ENCODE data around the gene CELSR1.

The CELSR1 gene, protein sequence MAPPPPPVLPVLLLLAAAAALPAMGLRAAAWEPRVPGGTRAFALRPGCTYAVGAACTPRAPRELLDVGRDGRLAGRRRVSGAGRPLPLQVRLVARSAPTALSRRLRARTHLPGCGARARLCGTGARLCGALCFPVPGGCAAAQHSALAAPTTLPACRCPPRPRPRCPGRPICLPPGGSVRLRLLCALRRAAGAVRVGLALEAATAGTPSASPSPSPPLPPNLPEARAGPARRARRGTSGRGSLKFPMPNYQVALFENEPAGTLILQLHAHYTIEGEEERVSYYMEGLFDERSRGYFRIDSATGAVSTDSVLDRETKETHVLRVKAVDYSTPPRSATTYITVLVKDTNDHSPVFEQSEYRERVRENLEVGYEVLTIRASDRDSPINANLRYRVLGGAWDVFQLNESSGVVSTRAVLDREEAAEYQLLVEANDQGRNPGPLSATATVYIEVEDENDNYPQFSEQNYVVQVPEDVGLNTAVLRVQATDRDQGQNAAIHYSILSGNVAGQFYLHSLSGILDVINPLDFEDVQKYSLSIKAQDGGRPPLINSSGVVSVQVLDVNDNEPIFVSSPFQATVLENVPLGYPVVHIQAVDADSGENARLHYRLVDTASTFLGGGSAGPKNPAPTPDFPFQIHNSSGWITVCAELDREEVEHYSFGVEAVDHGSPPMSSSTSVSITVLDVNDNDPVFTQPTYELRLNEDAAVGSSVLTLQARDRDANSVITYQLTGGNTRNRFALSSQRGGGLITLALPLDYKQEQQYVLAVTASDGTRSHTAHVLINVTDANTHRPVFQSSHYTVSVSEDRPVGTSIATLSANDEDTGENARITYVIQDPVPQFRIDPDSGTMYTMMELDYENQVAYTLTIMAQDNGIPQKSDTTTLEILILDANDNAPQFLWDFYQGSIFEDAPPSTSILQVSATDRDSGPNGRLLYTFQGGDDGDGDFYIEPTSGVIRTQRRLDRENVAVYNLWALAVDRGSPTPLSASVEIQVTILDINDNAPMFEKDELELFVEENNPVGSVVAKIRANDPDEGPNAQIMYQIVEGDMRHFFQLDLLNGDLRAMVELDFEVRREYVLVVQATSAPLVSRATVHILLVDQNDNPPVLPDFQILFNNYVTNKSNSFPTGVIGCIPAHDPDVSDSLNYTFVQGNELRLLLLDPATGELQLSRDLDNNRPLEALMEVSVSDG (N-terminal part only)
- total RNA-seq, result 2.6 to 2.7 reads per million in 2 donors

DNA sequence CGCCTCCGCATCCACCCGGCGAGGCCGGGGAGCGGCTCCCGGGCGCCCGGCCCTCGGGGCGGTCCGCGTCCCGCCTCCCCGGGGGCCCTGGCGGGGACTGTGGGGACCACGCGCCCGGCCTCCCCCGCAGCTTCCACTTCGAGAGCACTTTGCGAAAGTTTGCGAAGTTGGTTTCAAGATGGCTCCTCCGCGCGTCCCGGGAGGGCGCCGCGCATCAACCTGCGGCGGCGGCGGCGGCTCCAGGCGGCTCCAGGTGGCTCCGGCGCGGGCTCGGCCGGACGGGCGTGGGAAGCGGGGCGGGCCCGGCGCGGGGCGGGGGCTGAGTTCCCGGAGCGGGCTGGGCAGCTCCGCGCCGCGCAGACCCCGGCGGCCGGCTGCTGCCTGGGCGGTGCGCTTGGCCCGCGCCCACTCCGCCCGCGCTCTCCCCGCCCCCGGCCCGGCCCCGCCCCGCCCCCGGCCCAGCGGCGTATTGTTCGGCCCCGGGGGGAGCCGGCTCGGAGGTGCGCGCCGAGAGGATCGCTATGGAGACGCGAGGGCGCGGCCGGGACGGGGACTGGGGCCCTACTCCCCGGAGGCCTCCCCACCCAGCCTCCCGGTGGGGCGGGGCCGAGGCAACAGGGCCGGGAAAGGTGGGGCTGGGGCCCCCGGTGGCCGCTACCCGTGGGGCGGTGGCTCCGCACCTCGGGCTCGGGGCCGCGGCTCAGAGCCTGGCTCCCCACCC is at the start of gene CELSR1:
Gene CELSR1 (minus strand): TSS at position 396 of the 721 bp plus-strand sequence. CDS start 450 bp downstream, outside the sequence.
- no peak for DNase-seq

DNA sequence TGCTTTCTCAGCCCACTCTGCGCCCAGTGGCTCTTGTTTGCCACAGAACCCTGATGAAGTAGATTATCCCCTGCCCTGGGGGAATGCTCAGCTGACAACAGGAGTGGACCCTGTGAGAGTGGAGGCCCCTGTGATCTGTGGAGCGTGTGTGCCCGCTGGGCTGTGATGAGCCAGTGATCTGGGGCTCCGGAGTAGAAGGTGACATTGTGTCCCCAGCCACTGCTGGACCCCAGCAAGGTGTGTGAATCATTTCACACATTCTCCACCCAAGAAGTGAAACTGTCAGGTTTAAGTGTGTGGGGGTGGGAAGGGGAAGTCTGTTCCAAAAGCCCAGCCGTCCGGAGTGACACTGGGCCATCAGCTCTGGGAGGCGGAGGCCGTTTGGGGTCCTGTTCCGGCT is 49.6 kb upstream of the CELSR1 start:
- DNase-seq, result no peak

DNA sequence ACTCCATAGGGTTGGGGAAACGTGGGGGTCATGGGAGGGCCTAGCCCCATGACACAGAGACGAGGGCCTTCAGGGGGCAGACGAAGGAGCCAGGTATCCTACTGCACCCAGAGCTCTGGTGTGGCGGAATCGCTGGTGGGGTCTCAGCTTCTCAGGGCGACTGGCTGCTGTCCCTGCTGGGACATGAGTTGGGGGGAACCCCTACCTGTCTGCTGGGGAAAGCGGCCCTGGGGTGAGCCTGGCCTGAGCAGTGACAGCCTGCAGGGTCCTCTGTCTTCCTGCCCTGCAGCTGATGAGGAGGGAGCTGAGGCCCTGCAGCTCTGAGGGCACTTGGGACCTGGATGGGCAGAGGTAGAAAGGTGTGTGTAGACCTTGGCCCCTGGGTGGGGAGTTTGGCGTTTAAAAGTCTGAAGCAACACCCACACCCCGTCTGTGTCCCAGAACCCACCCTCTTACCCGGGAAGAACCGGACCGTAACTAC is 49.2 kb upstream of the CELSR1 start:
- no peak for DNase-seq

DNA sequence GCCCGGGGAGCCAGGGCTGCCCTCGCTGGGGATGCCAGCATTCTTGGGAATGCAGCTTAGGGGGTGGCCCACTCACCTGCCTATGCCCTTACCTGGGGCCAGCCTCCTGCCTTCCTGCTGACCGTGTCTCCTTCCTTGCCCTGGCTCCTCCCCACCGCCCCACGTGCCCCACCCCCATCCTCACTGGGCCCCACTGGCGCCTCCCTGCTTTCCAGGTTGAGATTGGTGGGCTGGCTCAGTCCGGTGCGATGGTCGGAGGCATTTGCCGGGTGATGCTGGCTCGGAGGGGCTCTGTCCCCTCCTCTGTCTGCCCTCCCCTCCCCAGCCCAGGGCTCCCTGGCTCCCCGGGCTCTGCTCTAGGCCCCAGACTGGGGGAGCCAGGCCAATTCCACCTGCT is 48.7 kb upstream of the CELSR1 start:
- no peak for DNase-seq

DNA sequence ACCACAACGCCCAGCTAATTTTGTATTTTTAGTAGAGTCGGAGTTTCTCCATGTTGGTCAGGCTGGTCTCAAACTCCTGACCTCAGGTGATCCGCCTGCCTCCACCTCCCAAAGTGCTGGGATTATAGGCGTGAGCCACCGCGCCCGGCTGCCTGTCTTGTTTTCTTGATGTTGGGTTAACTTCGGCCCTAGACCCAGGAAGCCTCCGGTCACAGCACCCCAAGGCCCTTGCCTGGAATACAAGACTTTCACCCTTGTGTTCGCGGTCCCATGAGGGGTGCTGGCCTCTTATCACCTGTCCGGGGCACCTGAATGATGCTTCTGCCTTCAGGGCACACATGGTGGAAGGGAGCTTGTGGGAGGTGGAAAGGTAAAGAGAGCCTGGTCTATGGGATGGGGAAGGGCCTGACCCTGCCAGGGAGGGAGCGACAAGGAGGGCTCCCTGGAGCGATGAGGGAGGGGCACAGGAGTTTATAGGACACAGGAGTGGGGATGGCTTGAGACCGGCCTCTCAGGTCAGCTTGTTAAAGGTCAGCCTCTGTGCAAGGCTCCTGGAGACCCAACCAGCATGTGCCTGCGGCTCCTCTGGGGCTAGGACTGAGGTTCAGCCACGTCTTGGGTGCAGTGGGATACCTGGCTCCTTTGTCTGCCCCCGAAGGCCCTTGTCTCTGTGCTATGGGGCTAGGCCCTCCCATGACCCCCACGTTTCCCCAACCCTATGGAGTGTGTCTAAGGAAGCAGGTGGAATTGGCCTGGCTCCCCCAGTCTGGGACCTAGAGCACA is 48.1 kb upstream of the CELSR1 start:
- DNase-seq, result no peak

DNA sequence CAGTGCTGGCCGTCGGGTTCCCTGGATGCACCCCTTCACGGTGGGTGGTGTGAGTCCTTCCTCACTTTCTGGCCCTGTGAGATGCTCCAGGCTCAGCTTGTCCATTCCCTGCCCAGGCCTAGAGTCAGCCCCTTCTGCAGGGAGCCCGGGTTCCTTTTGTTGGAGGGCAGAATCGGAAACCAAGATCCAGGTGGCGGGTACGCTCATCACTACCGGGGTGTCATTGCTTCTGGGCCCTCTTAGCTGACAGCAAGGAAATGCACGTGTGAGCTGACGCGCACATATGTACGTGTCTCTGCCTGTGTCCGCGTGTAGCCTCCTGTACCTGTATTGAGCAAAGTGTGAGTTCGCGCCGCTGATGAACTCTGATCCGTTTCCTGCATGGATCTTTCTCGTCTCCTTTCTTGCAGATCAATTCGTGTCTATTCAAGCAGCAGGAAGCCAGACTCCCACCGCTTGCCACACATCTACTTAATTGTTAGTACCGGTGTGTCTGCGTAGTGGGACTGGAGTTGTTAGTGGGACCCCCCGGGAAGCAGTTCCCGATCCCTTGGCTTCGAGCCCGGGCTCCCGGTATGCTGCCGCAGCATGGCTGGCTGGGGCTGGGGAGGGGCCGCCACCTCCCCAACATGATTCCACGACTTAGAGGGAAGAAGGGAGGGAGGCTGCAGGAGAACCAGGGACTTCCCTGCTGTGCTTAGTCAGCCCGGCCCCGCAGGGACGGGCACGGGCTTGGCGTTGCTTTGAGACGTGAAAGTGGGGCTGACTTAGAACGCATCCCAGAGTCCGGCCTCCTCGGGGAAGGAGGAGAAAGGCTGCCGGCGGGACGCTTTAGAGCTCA is 46.9 kb upstream of the CELSR1 start:
- DNase-seq, result no peak

DNA sequence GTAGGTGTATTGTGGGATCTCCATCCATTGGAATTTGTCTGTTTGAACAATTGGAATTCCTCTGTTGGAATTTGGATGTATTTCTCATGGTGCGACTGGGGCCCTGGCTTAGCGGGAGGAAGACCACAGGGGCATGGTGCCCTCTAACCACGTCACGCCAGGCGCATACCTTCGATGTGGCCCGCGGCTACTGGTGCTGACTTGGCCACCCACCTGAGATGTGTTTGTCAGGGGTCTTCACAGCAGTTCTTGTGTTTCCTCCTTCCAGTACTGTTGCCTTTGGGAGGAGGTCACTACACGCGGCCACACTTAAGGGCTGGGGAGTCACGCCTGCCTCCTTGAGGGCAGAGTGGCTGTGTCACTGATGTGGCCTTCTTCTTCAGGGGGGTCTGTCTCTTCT is 46.2 kb upstream of the CELSR1 start:
- no peak for DNase-seq

DNA sequence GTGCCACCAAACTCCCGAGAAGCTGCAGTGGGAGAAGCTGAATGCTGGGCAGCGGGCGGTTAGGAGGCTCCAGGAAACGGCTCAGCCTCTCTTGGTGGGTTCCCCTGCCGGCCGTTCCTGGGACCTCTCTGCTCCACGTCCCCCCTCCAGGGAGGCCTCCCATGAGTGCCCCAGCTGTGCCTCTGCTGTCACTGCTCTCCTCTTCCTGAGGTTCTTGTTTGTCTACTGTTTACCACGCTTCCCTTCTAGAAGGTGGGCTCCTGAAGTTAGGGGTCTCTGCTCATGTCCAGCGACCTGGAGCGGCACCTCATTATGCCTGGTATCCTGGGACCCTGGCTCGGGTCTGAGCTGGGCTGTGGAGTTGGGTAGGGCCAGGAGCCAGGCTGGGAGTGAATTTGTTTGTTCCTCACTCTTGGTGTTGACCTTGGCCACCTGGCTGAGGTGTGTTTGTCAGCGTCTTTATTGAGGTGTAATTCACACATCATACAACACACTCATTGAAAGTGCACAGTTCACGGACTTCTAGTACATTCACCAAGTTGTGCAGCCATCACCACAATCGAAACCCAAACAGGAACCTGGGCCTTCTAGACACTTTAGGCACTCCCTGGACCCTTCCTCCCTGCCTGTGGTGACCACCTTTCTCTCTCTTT is 45.0 kb upstream of the CELSR1 start:
- no peak for DNase-seq

DNA sequence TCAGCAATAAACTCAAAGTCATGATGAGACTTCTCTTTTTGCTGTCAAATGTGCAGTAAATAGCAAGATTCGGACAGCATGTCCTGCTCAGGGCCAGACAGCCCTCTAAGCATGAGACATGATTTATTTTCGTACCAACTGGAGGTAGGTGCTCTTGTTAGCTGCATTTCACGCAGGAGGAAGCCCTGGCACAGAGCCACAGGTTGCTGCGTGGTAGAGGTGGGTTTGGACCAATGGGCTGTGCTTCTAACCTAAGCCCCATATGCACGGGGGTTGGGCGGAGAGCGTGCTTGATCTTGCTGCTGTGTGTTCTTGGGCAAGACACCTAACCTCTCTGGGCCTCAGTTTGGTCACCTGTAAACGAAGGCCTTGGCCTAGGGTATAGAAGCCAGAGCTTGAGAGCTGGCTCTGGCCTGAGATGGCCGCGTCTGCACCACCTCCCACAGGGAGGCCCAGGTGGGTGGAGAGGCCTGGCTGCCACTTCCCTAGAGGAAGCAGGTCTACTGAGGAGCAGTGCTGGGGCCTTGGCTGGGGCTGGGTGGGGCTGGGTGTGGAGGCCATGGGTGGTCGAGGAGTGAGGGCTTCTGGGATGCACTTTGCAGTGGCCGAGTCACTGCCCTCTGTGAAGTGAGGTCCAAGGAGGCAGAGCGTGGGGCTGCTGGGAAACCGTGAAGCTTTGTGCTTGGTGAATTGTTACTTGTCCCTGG is 44.3 kb upstream of the CELSR1 start:
- DNase-seq, result no peak

DNA sequence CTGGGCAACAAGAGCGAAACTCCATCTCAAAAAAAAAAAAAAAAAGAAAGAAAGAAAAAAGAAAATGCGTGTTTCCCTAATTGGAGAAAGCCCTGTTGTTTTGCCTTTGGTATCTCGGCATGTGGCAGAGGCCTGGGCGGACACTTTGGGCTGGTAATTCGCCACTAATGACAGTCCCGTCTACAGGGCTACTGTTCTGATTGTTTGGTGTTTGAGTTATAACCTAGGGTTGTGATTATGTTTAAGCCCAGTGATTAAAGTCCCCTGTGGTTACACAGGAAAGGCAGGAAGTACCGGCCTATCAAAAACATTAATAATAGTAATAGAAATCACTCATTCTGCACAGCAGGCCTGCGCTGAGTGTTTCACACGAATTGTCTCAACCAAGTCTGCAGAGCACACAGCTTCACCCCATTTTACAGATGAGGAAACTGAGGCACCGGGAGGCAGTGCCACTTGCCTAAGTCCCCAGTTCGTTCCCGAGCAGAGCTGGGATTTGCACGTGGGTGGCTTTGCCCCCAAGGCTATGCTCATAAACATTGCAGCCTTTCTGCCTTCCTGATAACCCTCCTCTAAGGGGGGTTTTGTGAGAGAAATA is 43.6 kb upstream of the CELSR1 start:
- DNase-seq, result no peak

DNA sequence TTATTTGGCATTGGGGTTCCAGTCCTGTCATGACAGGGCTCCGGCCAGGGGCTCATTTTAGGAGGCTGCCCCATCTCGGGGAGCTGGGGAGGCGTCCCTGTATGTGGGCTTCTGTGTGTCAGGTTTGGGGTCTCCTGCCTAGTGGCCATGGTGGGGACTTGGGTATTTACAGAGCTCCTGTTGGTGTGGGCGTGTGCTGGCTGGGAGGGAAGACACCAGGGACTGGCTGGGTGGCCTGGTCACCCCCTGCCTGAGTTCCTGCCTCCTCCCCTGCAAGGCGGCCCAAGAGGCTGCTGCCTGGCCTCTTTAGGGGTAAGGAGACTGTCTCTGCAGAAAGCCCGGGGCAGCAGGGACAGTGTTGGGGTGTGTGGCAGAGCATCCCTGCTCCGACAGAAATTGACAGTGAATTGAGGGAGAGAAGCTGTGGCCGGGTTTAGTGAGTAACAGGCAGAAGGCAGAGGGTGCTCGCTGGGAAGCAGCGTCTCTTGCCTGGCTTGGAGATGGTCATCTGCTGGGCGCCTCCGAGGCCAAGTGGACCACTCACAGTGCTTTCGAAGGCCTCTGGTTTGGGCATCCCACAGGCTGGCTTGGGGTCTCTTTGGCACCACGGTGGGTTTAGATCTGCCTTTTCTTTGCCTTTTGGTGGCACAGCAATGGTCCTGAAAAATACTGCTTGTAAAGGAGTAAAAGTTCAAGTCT is 42.5 kb upstream of the CELSR1 start:
- DNase-seq, result no peak

DNA sequence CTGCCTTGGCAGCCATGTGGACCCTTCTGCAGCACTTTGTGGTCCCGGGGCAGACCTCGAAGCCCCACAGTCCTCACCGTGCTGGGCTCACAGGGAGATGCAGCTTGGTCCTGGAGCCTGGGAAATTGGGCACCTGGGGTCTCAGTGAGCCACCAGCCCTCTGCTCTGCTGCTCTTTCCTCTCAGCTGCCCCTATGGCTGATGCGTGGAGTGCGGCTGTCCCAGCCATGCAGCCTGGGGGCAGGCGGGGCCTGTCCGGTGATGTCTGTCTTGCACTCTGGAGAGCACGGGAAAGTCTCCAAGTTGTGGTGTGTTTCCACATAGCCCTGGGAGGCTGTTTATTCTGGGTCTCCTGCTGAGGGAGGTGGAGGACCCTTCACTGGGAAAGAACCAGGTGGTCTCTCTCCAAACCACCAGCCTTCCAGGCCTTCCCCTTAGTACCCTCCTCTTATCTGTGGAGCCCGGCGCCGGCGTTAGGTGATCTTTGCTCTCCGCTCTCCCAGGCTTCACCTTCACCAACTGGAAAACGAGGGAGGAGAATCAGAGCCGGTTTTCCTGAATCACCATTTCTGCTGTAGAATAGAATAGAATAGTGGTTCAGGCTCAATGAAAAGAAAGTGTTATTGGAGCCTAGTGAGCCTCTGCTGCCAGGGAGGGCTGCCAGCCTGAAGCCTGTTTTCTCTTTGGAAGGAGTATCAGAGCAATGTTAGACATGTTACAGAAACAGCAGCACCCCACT is 41.6 kb upstream of the CELSR1 start:
- no peak for DNase-seq

DNA sequence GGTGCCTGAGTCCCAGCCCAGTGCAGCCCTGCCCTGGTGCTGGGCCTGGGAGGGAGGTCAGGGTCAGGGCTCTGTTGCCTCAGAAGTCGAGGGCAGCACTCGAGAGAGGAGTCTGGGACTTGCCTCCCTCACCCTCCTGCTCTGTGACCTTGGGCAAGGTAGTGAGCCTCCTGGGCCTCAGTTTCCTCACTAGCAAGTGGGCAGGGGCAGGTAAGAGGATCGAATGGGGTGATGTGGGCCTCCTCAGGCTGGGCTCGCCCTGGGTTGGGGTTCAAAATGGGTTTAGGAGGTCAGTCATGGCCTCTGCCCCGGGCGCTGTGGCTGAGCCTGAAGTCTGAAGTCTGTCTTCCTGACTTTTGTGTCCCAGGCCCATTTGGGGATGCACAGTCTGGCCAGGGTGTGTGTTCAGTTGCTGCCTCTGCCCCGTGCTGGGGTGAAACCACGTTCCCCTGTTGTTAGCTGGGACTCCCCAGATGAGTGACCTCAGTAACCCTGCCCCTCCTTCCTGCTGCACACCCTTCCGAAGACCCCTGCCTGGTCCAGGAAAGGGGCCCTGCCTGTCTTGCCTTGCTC is 40.9 kb upstream of the CELSR1 start:
- DNase-seq, result no peak

DNA sequence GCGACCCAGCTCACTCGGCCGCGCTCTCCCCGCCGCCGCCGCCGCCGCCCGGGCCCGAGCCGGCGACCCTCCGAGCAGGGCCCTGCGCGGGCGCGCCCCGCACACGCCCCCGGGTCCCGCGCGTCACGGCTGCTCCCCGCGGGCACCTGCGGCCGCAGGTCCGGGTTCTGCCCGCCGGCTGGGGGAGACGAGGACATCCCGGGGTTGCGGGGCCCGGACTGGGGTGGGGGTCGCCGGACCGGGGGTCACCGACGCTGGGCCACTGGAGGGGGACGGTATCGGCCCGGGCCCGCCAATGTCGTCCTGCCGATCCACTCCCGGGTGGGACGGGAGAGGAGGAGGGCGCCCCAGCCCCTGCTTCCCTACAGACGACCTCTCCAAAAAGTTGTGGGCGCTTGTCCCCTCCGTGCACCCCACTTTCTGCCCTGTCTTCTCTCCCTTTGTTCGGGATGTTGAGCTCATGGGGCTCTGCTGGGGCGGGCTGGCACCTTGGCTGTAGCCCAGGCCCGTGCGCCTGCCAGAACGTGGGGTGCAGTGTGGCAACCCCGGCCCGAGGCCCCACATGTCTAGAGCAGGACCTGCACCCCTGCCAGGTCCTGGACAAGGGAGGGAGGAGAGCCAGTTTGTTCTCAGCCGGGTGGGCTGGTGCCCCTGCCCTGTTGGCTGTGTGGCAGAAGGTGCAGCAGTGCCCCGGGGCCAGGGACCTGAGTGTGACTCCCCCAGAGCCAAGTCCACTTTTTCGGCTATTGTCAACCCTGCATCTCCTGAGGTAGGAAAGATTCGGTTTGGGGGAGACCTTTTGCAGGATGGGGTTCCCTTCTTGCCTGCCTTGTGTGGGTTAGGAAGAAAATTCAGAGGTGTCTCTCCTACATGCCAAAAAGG is 40.2 kb upstream of the CELSR1 start:
- no peak for DNase-seq

DNA sequence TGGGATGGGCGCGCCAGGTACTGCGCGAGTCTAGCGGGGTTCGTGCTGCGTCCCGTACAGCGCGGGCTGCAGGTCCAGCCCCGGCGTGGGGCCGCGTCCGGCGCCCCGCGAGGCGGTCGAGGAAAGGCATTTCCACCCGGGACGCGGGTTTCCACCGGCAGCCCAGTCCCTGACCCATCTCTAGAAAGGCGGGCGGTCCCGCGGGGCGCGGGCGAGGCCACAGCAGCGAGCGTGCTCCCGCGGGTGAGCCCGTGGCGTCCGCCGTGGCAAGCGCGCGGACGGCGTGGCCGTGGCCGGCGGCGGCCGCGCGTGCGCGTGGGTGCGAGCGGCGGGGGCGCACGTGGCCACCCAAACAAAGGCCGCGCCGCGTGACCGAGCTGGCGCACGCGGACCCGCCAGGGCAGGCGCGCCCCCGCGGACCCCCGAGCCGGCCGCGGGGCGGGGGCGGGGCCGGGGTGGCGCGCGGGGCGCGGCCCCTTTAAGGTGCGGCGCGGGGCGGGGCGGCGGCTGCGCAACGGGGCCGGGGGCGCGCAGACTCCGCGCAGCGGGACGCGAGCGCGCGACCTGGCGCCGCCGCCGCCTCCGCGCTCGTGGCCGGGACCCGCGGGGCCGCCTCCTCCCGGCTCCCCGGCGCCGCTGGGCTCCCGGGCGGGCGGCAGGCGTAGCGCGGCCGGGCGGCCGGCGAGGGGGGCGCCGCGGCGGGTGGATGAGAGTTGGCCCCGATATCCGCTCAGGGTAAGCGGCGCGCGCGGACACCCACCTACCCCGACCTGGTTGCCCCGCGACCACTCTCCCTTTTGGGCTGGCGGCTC is 39.3 kb upstream of the CELSR1 start:
- DNase-seq, result peak; percentile 48
